A549 (cell line): ENCODE measurements around the gene MYO18A.

ENCODE experiments used
- CTCF ChIP-seq: fragments of >200 bp; sonication (Bioruptor Twin); formaldehyde crosslinking; IDR thresholded peaks from 3 replicates; pipeline ENCODE4 v1.5.1; 2016
- EP300 ChIP-seq, 2 experiments: fragments of >200 bp; sonication (Bioruptor Twin); formaldehyde crosslinking; IDR thresholded peaks; 2 replicates in 1 of 2; 3 replicates in 1 of 2; pipeline ENCODE4 v1.6.1; 2016 to 2017
- JUN ChIP-seq, 2 experiments: fragments of >200 bp; sonication (Bioruptor Twin); formaldehyde crosslinking; IDR thresholded peaks; 2 replicates in 1 of 2; 3 replicates in 1 of 2; pipeline ENCODE4 v1.6.1; 2016 to 2017
- MAX ChIP-seq: IDR thresholded peaks from 2 replicates; pipeline ENCODE4 v1.6.1; 2012
- POLR2A ChIP-seq: IDR thresholded peaks from 2 replicates; pipeline ENCODE4 v1.6.1; 2012; ENCODE audit warnings: mild to moderate bottlenecking, low read length
- POLR2AphosphoS2 ChIP-seq: conservative IDR thresholded peaks from 2 replicates; pipeline ENCODE4 v1.6.1; 2012; ENCODE audit warnings: low read length, improper control_type of control experiment, inconsistent platforms
- TF ChIP-seq, protein P1 (sequence below): fragments of 450-650 bp; IDR thresholded peaks from 2 replicates; pipeline ENCODE4 v1.6.1; 2014; ENCODE audit warnings: antibody characterized with exemption

- TF ChIP-seq CTCF, result no peak
- TF ChIP-seq MAX, result no peak
- TF ChIP-seq JUN (IDR thresholded peaks at IDR 0.05), result no peak
- no peak for TF ChIP-seq EP300 (IDR thresholded peaks at IDR 0.05)
- no peak for TF ChIP-seq POLR2A
- TF ChIP-seq POLR2AphosphoS2, result no peak
- TF ChIP-seq, protein P1, sequence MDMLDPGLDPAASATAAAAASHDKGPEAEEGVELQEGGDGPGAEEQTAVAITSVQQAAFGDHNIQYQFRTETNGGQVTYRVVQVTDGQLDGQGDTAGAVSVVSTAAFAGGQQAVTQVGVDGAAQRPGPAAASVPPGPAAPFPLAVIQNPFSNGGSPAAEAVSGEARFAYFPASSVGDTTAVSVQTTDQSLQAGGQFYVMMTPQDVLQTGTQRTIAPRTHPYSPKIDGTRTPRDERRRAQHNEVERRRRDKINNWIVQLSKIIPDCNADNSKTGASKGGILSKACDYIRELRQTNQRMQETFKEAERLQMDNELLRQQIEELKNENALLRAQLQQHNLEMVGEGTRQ, result no peak
Measured at GRCh38 chr17:29114141-29114540, 66.1 kb downstream of the MYO18A start.
